IMR-90 (cell line): Measurements from ENCODE around the gene NFAT5. TPM values are rescaled to one million over a fixed set of nuclear protein-coding genes. Genes with fewer than 3 reads are reported as not detected.
A peak's percentile ranks its signal among the peaks of the same experiment; 100 is the strongest.

Source experiments
- ATAC-seq: fragments of 200-7000 bp; cut with Tn5 transposase; 2 replicates; pipeline ENCODE4 v1.9.1; 2020; ENCODE audit warnings: low read depth, mild to moderate bottlenecking, moderate library complexity
- BruUV-seq: library from RNA; stranded (reverse); fragments of 400-500 nt; replicated peaks from 2 replicates; lab custom pipeline; 2021; lab: Mats Ljungman, UMichigan
- CTCF ChIA-PET: fragments of 300-600 bp; formaldehyde crosslinking; extraction: SDS; loops from one replicate; lab custom pipeline; 2021; ENCODE audit warnings: antibody characterized with exemption; lab: Yijun Ruan, JAX
- POLR2A ChIA-PET: fragments of 300-600 bp; sonication (Branson Sonifier 250); formaldehyde crosslinking; loops from one replicate; lab custom pipeline; 2022; ENCODE audit warnings: antibody characterized with exemption; ENCODE audit not compliant: unreplicated experiment; lab: Charles Lee
- DNase-seq: peaks from one replicate; pipeline ENCODE4 v3.0.0; 2013
- H2AFZ ChIP-seq: replicated peaks from 2 replicates; pipeline ENCODE3; 2013; ENCODE audit warnings: low read length, mild to moderate bottlenecking; ENCODE audit not compliant: poor library complexity
- H2AK5ac ChIP-seq: 2 replicates; pipeline ENCODE4 v1.6.1; 2013; ENCODE audit warnings: low read depth, low read length, inconsistent platforms
- H2AK9ac ChIP-seq: replicated peaks from 2 replicates; pipeline ENCODE3; 2013; ENCODE audit warnings: mild to moderate bottlenecking, low read depth, low read length, moderate library complexity; ENCODE audit not compliant: poor library complexity
- H2BK120ac ChIP-seq: 2 replicates; pipeline ENCODE4 v1.6.1; 2013; ENCODE audit warnings: low read depth, low read length, inconsistent platforms
- H2BK15ac ChIP-seq: 3 replicates; pipeline ENCODE4 v1.6.1; 2013; ENCODE audit warnings: low read depth, low read length, inconsistent platforms
- H2BK20ac ChIP-seq: 2 replicates; pipeline ENCODE4 v1.6.1; 2013; ENCODE audit warnings: low read depth, mild to moderate bottlenecking, inconsistent platforms, low read length, moderate library complexity
- H2BK5ac ChIP-seq: 2 replicates; pipeline ENCODE4 v1.6.1; 2013; ENCODE audit warnings: mild to moderate bottlenecking, low read depth, low read length, inconsistent platforms; ENCODE audit not compliant: poor library complexity, severe bottlenecking
- H3K14ac ChIP-seq: replicated peaks from 2 replicates; pipeline ENCODE4 v1.6.1; 2013; ENCODE audit warnings: low read depth, low read length, inconsistent platforms
- H3K18ac ChIP-seq: 2 replicates; pipeline ENCODE4 v1.6.1; 2013; ENCODE audit warnings: low read depth, low read length, control low read depth
- H3K23ac ChIP-seq: 2 replicates; pipeline ENCODE4 v1.6.1; 2013; ENCODE audit warnings: low read depth, low read length, inconsistent platforms
- H3K27ac ChIP-seq: 2 replicates; pipeline ENCODE4 v1.5.1; 2013; ENCODE audit warnings: mild to moderate bottlenecking, control low read depth, low read length; ENCODE audit not compliant: insufficient read depth
- H3K27me3 ChIP-seq: 2 replicates; pipeline ENCODE4 v1.6.1; 2013; ENCODE audit warnings: low read length; ENCODE audit not compliant: control insufficient read depth, insufficient read depth
- H3K36me3 ChIP-seq: 2 replicates; pipeline ENCODE4 v1.6.1; 2013; ENCODE audit warnings: low read length, mixed read lengths; ENCODE audit not compliant: control insufficient read depth, insufficient read depth
- H3K4ac ChIP-seq: 2 replicates; pipeline ENCODE4 v1.6.1; 2013; ENCODE audit warnings: low read depth, low read length, inconsistent platforms
- H3K4me1 ChIP-seq: 2 replicates; pipeline ENCODE4 v1.6.1; 2013; ENCODE audit warnings: low read length, mixed read lengths; ENCODE audit not compliant: control insufficient read depth, insufficient read depth
- H3K4me2 ChIP-seq: 2 replicates; pipeline ENCODE4 v1.6.1; 2013; ENCODE audit warnings: low read depth, mild to moderate bottlenecking, control low read depth, low read length, moderate library complexity
- H3K4me3 ChIP-seq: 2 replicates; pipeline ENCODE4 v1.5.1; 2013; ENCODE audit warnings: low read depth, mild to moderate bottlenecking, control low read depth, low read length, moderate library complexity; ENCODE audit not compliant: insufficient read depth
- H3K56ac ChIP-seq: 2 replicates; pipeline ENCODE4 v1.6.1; 2013; ENCODE audit warnings: low read length, inconsistent platforms; ENCODE audit not compliant: insufficient read depth; ENCODE audit errors: extremely low read depth
- H3K79me1 ChIP-seq, 2 experiments: 2 replicates each; pipeline ENCODE4 v1.6.1; 2013; ENCODE audit warnings: low read length in 2 of 2, inconsistent platforms in 1 of 2, low read depth in 1 of 2
- H3K9ac ChIP-seq: 2 replicates; pipeline ENCODE4 v1.6.1; 2013; ENCODE audit warnings: low read depth, low read length, control low read depth
- H3K9me1 ChIP-seq: 2 replicates; pipeline ENCODE4 v1.6.1; 2013; ENCODE audit warnings: low read length, inconsistent platforms; ENCODE audit not compliant: insufficient read depth
- H3K9me3 ChIP-seq: 2 replicates; pipeline ENCODE4 v1.6.1; 2013; ENCODE audit warnings: low read length; ENCODE audit not compliant: control insufficient read depth, insufficient read depth
- H4K20me1 ChIP-seq: 2 replicates; pipeline ENCODE4 v1.6.1; 2013; ENCODE audit warnings: low read length, inconsistent platforms; ENCODE audit not compliant: insufficient read depth
- H4K5ac ChIP-seq: 2 replicates; pipeline ENCODE4 v1.6.1; 2013; ENCODE audit warnings: mild to moderate bottlenecking, low read depth, low read length, control low read depth
- H4K8ac ChIP-seq, 2 experiments: 2 replicates each; pipeline ENCODE4 v1.6.1; 2013; ENCODE audit warnings: low read depth in 2 of 2, low read length in 2 of 2, control low read depth in 1 of 2, inconsistent platforms in 1 of 2
- H4K91ac ChIP-seq: 2 replicates; pipeline ENCODE4 v1.6.1; 2013; ENCODE audit warnings: low read depth, low read length, inconsistent platforms; ENCODE audit not compliant: insufficient read depth
- MAFK ChIP-seq: IDR thresholded peaks from 2 replicates; pipeline ENCODE4 v1.6.1; 2012; ENCODE audit warnings: low read depth, low read length, improper control_type of control experiment
- RFX5 ChIP-seq: IDR thresholded peaks from 2 replicates; pipeline ENCODE4 v1.8.0; 2012; ENCODE audit warnings: low read depth, mild to moderate bottlenecking, low read length, moderate library complexity
- WGBS, 2 experiments: methylation state at CpG; one replicate each; pipeline versions ENCODE4 v1.1.5 to v1.1.7; 2013; ENCODE audit warnings: missing lambda C conversion rate in 2 of 2; ENCODE audit not compliant: insufficient read length in 1 of 2; ENCODE audit errors: extremely low coverage in 2 of 2; 5-methylcytosine and 5-hydroxymethylcytosine counted together
- dilution Hi-C: fragments of 300-500 bp; cut with HindIII; formaldehyde crosslinking; loops from one replicate; pipeline ENCODE4 v1.14.3; 2018; ENCODE audit warnings: low sequenced_read_pairs; ENCODE audit not compliant: unreplicated experiment
- in situ Hi-C: fragments of 300-500 bp; cut with MboI; formaldehyde crosslinking; loops from 3 replicates; pipeline ENCODE4 v1.14.3; 2019; ENCODE audit warnings: low sequenced_read_pairs, inconsistent platforms, mixed read lengths
- intact Hi-C: fragments of 100-400 bp; cut with micrococcal nuclease; formaldehyde crosslinking; loops from 2 replicates; pipeline ENCODE4 v1.10.0; 2022
- polyA plus RNA-seq, 3 experiments: library from polyadenylated mRNA; depleted of rRNA; stranded (reverse); fragments of >200 nt; gene quantifications; 2 replicates each; pipeline ENCODE4 v1.2.3, GENCODE V29; 2012; ENCODE audit warnings: low replicate concordance in 1 of 3
- total RNA-seq: library from RNA; depleted of rRNA; stranded (reverse); fragments of >200 nt; gene quantifications from 2 replicates; pipeline ENCODE4 v1.2.3, GENCODE V29; 2012

The NFAT5 gene
- total and polyA plus RNA-seq, 2 of the 4 experiments (the other 2 are of a cell fraction), result 10.9 to 20.1 TPM

DNA sequence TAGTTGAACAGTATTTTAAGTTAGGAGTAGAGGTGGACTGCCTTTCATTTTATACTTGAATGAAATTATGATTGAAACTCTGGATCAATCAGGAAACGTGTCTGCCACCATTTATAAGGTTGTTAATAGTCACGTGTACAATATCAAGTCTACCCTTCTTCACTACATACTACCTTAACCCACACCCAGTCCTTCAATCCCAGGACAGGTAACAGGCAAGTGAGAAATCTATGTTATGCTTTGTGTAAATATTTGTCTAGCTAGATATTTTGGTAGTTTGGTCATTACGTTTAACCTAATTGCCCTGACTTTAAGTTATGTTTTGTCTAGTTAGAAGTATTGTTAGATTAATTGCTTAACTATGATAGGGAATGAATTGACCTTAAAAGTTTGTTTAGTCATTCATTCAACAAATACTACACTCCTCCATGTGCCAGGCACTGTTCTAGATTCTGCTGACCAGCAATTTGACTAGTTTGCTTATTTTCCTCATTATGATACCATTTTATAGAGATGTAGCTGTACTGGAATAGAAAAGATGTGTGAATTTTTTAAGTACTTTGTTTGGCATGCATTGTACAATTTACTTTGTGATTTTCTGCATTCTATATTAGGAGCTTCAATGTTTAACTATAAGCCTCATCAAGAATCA lies 88.6 kb downstream of the NFAT5 start:
- no peak overlapping the region for H4K91ac ChIP-seq
- no peak overlapping the region for H3K14ac ChIP-seq
- BruUV-seq, result no TSS peak
- no peak overlapping the region for H3K4me3 ChIP-seq
- intact Hi-C loops (no loop called here), in situ Hi-C loops (no loop called here), dilution Hi-C loops (no loop called here)
- no peak overlapping the region for H2AFZ ChIP-seq
- H3K27ac ChIP-seq, result no peak overlapping the region
- H3K27me3 ChIP-seq, result no peaks in the 10 kb centered on the region
- no peak overlapping the region for H3K4ac ChIP-seq
- TF ChIP-seq RFX5, result no peak
- TF ChIP-seq MAFK, result 0 out of 2 replicates have a peak, but pooled peaks have one; percentile 4
- H3K9me3 ChIP-seq, result no peaks in the 10 kb centered on the region
- H3K9me1 ChIP-seq, result no peaks in the 10 kb centered on the region; the same call in 1 of the 2 replicates
- H2AK9ac ChIP-seq, result no peak overlapping the region
- H3K4me2 ChIP-seq, result no peak overlapping the region
- no peak overlapping the region for H3K56ac ChIP-seq
- peaks cover 31% of the 10 kb centered on the region for H3K36me3 ChIP-seq
- no peak overlapping the region for H3K18ac ChIP-seq
- no peak overlapping the region for H2BK5ac ChIP-seq
- CTCF ChIA-PET, result interaction anchor here (0.6 to 1.0 kb wide), 2 partner anchors 256 to 258 kb away, joined by 3 read pairs; no protein-coding TSS in a partner anchor
- H4K5ac ChIP-seq, result no peak overlapping the region
- no peaks in the 10 kb centered on the region for H3K4me1 ChIP-seq
- no peak overlapping the region for H4K8ac ChIP-seq
- no peak overlapping the region for H2AK5ac ChIP-seq
- H3K9ac ChIP-seq, result no peak overlapping the region
- H2BK120ac ChIP-seq, result no peak overlapping the region
- no peak overlapping the region for H2BK20ac ChIP-seq
- no peak for ATAC-seq
- POLR2A ChIA-PET, result no interaction called here
- H4K20me1 ChIP-seq, result no peaks in the 10 kb centered on the region; the same call in 1 of the 2 replicates
- peaks cover 12 to 19% of the 10 kb centered on the region in 2 experiments for H3K79me1 ChIP-seq
- no peak for DNase-seq
- no peak overlapping the region for H2BK15ac ChIP-seq
- no peak overlapping the region for H3K23ac ChIP-seq
- no CpG with 5 or more reads among the region's 3 CpGs for WGBS, 2 experiments
